Measurements from ENCODE around the gene REL.

DNA sequence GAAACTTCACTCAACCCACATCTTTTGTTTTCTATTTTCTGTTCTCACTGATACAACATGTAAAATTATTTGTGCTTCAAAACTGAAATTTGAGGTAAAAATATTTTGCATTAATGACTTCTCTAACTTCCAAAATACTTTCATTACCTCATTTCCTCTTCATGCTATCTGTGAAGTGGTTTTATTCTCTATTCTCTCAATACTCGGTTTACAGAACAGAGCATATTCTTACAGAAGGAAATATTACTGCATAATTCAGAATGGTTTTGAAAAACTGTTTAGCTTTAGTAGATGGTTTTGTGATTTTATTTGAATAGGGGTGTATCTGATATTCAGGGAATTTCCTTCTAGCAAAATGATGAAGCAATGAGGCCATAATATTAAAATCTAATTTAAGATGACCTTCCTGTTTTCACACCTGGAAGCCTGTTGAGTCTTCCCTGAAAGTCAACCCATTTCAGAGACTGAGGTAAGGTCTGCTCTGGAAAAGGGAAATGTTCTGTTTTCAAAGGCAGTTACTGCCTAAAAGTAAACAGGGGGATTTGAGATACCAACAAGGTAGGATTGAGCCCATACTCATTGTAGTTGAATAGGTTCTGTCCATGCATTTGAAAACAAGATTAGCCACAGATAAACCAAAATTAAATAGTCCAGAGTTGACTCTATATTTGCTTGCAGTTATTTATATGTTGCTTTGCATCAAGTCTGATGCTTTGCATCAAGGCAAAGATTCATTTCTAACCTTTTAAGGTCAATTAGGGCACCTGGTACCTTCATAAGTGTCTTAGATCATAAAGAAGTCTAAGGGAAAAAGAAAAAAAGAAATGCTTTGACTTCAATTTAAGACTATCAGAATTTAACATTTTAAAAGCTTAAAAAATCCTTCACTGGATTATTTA is 85.4 kb downstream of the REL start:
- TF ChIP-seq, protein P1, sequence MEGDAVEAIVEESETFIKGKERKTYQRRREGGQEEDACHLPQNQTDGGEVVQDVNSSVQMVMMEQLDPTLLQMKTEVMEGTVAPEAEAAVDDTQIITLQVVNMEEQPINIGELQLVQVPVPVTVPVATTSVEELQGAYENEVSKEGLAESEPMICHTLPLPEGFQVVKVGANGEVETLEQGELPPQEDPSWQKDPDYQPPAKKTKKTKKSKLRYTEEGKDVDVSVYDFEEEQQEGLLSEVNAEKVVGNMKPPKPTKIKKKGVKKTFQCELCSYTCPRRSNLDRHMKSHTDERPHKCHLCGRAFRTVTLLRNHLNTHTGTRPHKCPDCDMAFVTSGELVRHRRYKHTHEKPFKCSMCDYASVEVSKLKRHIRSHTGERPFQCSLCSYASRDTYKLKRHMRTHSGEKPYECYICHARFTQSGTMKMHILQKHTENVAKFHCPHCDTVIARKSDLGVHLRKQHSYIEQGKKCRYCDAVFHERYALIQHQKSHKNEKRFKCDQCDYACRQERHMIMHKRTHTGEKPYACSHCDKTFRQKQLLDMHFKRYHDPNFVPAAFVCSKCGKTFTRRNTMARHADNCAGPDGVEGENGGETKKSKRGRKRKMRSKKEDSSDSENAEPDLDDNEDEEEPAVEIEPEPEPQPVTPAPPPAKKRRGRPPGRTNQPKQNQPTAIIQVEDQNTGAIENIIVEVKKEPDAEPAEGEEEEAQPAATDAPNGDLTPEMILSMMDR (IDR thresholded peaks at IDR 0.05): no peak
- no peak for TF ChIP-seq GATA2 (CRISPR knock-in tag; IDR thresholded peaks at IDR 0.05)
- no peak for TF ChIP-seq RAD21 (IDR thresholded peaks at IDR 0.05; ENCODE audit: low read length)
- no peak for TF ChIP-seq SMC3 (IDR thresholded peaks at IDR 0.05; ENCODE audit: low read depth, low read length)

Data from SK-N-SH (cell line).